ENCODE measurements around the gene AQP9. TPM values are rescaled to one million over a fixed set of nuclear protein-coding genes. Genes with fewer than 3 reads are reported as not detected.

The AQP9 gene
- total RNA-seq, 1 donor from 2014 or later, result 0.43 TPM

- Histone ChIP-seq H3K4me1 (peaks cover 0 to 3% of the 10 kb centered on the region in 2 donors), H3K9me3 (no peaks in the 10 kb centered on the region), H3K4me3 (no peak overlapping the region), H3K27ac (no peak overlapping the region), H3K27me3 (no peaks in the 10 kb centered on the region), H3K36me3 (no peaks in the 10 kb centered on the region)
- peak in 1 of 2 donors; percentile 67 for DNase-seq (ENCODE audit: low spot score in 2 of 2)
- intact Hi-C loops (cut with DNase I), result no loop called here
- no peak for TF ChIP-seq CTCF (IDR thresholded peaks at IDR 0.05)
Measured at GRCh38 chr15:58146749-58147148, 8.6 kb downstream of the AQP9 start.

- no peak for TF ChIP-seq CTCF (IDR thresholded peaks at IDR 0.05)
- H3K27ac ChIP-seq, result peak overlapping the region in 1 of 2 donors; percentile 20
- no peaks in the 10 kb centered on the region for H3K27me3 ChIP-seq
- H3K4me3 ChIP-seq, result no peak overlapping the region
- H3K36me3 ChIP-seq, result no peaks in the 10 kb centered on the region
- no peak for DNase-seq (ENCODE audit: low spot score in 2 of 2)
- peaks cover 0 to 3% of the 10 kb centered on the region in 2 donors for H3K4me1 ChIP-seq
- intact Hi-C loops (cut with DNase I), result no loop called here
- H3K9me3 ChIP-seq, result no peaks in the 10 kb centered on the region
Measured at GRCh38 chr15:58147171-58147611, 9.0 kb downstream of the AQP9 start.

- Histone ChIP-seq H3K27me3 (no peaks in the 10 kb centered on the region), H3K4me1 (peaks cover 0 to 3% of the 10 kb centered on the region in 2 donors), H3K36me3 (no peaks in the 10 kb centered on the region), H3K27ac (no peak overlapping the region), H3K4me3 (no peak overlapping the region), H3K9me3 (no peaks in the 10 kb centered on the region)
- no peak for DNase-seq (ENCODE audit: low spot score in 2 of 2)
- no peak for TF ChIP-seq CTCF (IDR thresholded peaks at IDR 0.05)
- intact Hi-C loops (cut with DNase I), result no loop called here
Measured at GRCh38 chr15:58148120-58148519, 9.9 kb downstream of the AQP9 start.

- no peak overlapping the region for H3K27ac ChIP-seq
- peaks cover 0 to 3% of the 10 kb centered on the region in 2 donors for H3K4me1 ChIP-seq
- no peaks in the 10 kb centered on the region for H3K27me3 ChIP-seq
- no peaks in the 10 kb centered on the region for H3K36me3 ChIP-seq
- no peaks in the 10 kb centered on the region for H3K9me3 ChIP-seq
- H3K4me3 ChIP-seq, result no peak overlapping the region
- TF ChIP-seq CTCF (IDR thresholded peaks at IDR 0.05), result no peak
- no peak for DNase-seq (ENCODE audit: low spot score in 2 of 2)
- intact Hi-C loops (cut with DNase I), result no loop called here
Measured at GRCh38 chr15:58148633-58149445, 10.7 kb downstream of the AQP9 start.

- no peaks in the 10 kb centered on the region for H3K4me1 ChIP-seq
- no peaks in the 10 kb centered on the region for H3K36me3 ChIP-seq
- no peaks in the 10 kb centered on the region for H3K9me3 ChIP-seq
- DNase-seq (ENCODE audit: low spot score in 2 of 2), result no peak
- TF ChIP-seq CTCF (IDR thresholded peaks at IDR 0.05), result no peak
- H3K27ac ChIP-seq, result no peak overlapping the region
- no peaks in the 10 kb centered on the region for H3K27me3 ChIP-seq
- H3K4me3 ChIP-seq, result no peak overlapping the region
- intact Hi-C loops (cut with DNase I), result no loop called here
Measured at GRCh38 chr15:58154769-58155168, 16.6 kb downstream of the AQP9 start.

Data from ascending aorta (tissue), 2 donors.